T-helper 9 cell (primary cell): Measurements from ENCODE around the gene TPM1.
"Not testable (repeated sequence)": the region's sequence is repeated elsewhere in the genome, so short reads cannot be mapped to it uniquely, and the experiment has no call there.

Experiments used
- DNase-seq: peaks from one replicate; pipeline ENCODE4 v3.0.0-alpha.2; 2020

Gene TPM1

GRCh38 chr15:63075984-63076713, 33.6 kb downstream of the TPM1 start:
- no peak for DNase-seq

GRCh38 chr15:63076714-63077046, 34.1 kb downstream of the TPM1 start:
- no peak for DNase-seq

GRCh38 chr15:63077952-63078351, 35.4 kb downstream of the TPM1 start:
- no peak for DNase-seq

- no peak for DNase-seq
Observed at GRCh38 chr15:63079947-63080626, 37.5 kb downstream of the TPM1 start.

- no peak for DNase-seq
Observed at GRCh38 chr15:63080634-63081250, 38.2 kb downstream of the TPM1 start.

- DNase-seq = no peak
Observed at GRCh38 chr15:63082366-63082765, 39.8 kb downstream of the TPM1 start.

GRCh38 chr15:63083044-63083443, 40.5 kb downstream of the TPM1 start:
- no peak for DNase-seq

- DNase-seq = no peak
Observed at GRCh38 chr15:63083541-63083940, 41.0 kb downstream of the TPM1 start.

GRCh38 chr15:63084806-63085205, 42.3 kb downstream of the TPM1 start:
- no peak for DNase-seq

GRCh38 chr15:63085289-63085688, 42.7 kb downstream of the TPM1 start:
- no peak for DNase-seq

GRCh38 chr15:63086271-63086670, 43.7 kb downstream of the TPM1 start:
- no peak for DNase-seq

GRCh38 chr15:63086947-63087346, 44.4 kb downstream of the TPM1 start:
- DNase-seq = no peak

GRCh38 chr15:63088533-63089245, 46.1 kb downstream of the TPM1 start:
- DNase-seq = no peak

GRCh38 chr15:63089260-63090043, 46.9 kb downstream of the TPM1 start:
- DNase-seq = no peak

GRCh38 chr15:63090472-63090871, 47.9 kb downstream of the TPM1 start:
- DNase-seq = no peak

GRCh38 chr15:63090887-63091286, 48.3 kb downstream of the TPM1 start:
- no peak for DNase-seq

GRCh38 chr15:63091679-63092446, 49.3 kb downstream of the TPM1 start:
- no peak for DNase-seq

- DNase-seq = peak; percentile 57
Observed at GRCh38 chr15:63093486-63094205, 51.1 kb downstream of the TPM1 start.

- DNase-seq = no peak
Observed at GRCh38 chr15:63094495-63094931, 52.0 kb downstream of the TPM1 start.

GRCh38 chr15:63096178-63096577, 53.6 kb downstream of the TPM1 start:
- DNase-seq = no peak

GRCh38 chr15:63098901-63099300, 56.4 kb downstream of the TPM1 start:
- DNase-seq = not testable (repeated sequence)
